IMR-90 (cell line): ENCODE measurements around the gene VWA7. TPM values are rescaled to one million over a fixed set of nuclear protein-coding genes. Genes with fewer than 3 reads are reported as not detected.
"Not testable (repeated sequence)": the region's sequence is repeated elsewhere in the genome, so short reads cannot be mapped to it uniquely, and the experiment has no call there.

ENCODE experiments used
- ATAC-seq: fragments of 200-7000 bp; cut with Tn5 transposase; 2 replicates; pipeline ENCODE4 v1.9.1; 2020; ENCODE audit warnings: low read depth, mild to moderate bottlenecking, moderate library complexity
- BruUV-seq: library from RNA; stranded (reverse); fragments of 400-500 nt; replicated peaks from 2 replicates; lab custom pipeline; 2021; lab: Mats Ljungman, UMichigan
- CTCF ChIA-PET: fragments of 300-600 bp; formaldehyde crosslinking; extraction: SDS; loops from one replicate; lab custom pipeline; 2021; ENCODE audit warnings: antibody characterized with exemption; lab: Yijun Ruan, JAX
- POLR2A ChIA-PET: fragments of 300-600 bp; sonication (Branson Sonifier 250); formaldehyde crosslinking; loops from one replicate; lab custom pipeline; 2022; ENCODE audit warnings: antibody characterized with exemption; ENCODE audit not compliant: unreplicated experiment; lab: Charles Lee
- DNase-seq: peaks from one replicate; pipeline ENCODE4 v3.0.0; 2013
- H2AFZ ChIP-seq: replicated peaks from 2 replicates; pipeline ENCODE3; 2013; ENCODE audit warnings: low read length, mild to moderate bottlenecking; ENCODE audit not compliant: poor library complexity
- H2AK5ac ChIP-seq: 2 replicates; pipeline ENCODE4 v1.6.1; 2013; ENCODE audit warnings: low read depth, low read length, inconsistent platforms
- H2AK9ac ChIP-seq: replicated peaks from 2 replicates; pipeline ENCODE3; 2013; ENCODE audit warnings: mild to moderate bottlenecking, low read depth, low read length, moderate library complexity; ENCODE audit not compliant: poor library complexity
- H2BK120ac ChIP-seq: 2 replicates; pipeline ENCODE4 v1.6.1; 2013; ENCODE audit warnings: low read depth, low read length, inconsistent platforms
- H2BK15ac ChIP-seq: 3 replicates; pipeline ENCODE4 v1.6.1; 2013; ENCODE audit warnings: low read depth, low read length, inconsistent platforms
- H2BK20ac ChIP-seq: 2 replicates; pipeline ENCODE4 v1.6.1; 2013; ENCODE audit warnings: low read depth, mild to moderate bottlenecking, inconsistent platforms, low read length, moderate library complexity
- H2BK5ac ChIP-seq: 2 replicates; pipeline ENCODE4 v1.6.1; 2013; ENCODE audit warnings: mild to moderate bottlenecking, low read depth, low read length, inconsistent platforms; ENCODE audit not compliant: poor library complexity, severe bottlenecking
- H3K14ac ChIP-seq: replicated peaks from 2 replicates; pipeline ENCODE4 v1.6.1; 2013; ENCODE audit warnings: low read depth, low read length, inconsistent platforms
- H3K18ac ChIP-seq: 2 replicates; pipeline ENCODE4 v1.6.1; 2013; ENCODE audit warnings: low read depth, low read length, control low read depth
- H3K23ac ChIP-seq: 2 replicates; pipeline ENCODE4 v1.6.1; 2013; ENCODE audit warnings: low read depth, low read length, inconsistent platforms
- H3K27ac ChIP-seq: 2 replicates; pipeline ENCODE4 v1.5.1; 2013; ENCODE audit warnings: mild to moderate bottlenecking, control low read depth, low read length; ENCODE audit not compliant: insufficient read depth
- H3K27me3 ChIP-seq: 2 replicates; pipeline ENCODE4 v1.6.1; 2013; ENCODE audit warnings: low read length; ENCODE audit not compliant: control insufficient read depth, insufficient read depth
- H3K36me3 ChIP-seq: 2 replicates; pipeline ENCODE4 v1.6.1; 2013; ENCODE audit warnings: low read length, mixed read lengths; ENCODE audit not compliant: control insufficient read depth, insufficient read depth
- H3K4ac ChIP-seq: 2 replicates; pipeline ENCODE4 v1.6.1; 2013; ENCODE audit warnings: low read depth, low read length, inconsistent platforms
- H3K4me1 ChIP-seq: 2 replicates; pipeline ENCODE4 v1.6.1; 2013; ENCODE audit warnings: low read length, mixed read lengths; ENCODE audit not compliant: control insufficient read depth, insufficient read depth
- H3K4me2 ChIP-seq: 2 replicates; pipeline ENCODE4 v1.6.1; 2013; ENCODE audit warnings: low read depth, mild to moderate bottlenecking, control low read depth, low read length, moderate library complexity
- H3K4me3 ChIP-seq: 2 replicates; pipeline ENCODE4 v1.5.1; 2013; ENCODE audit warnings: low read depth, mild to moderate bottlenecking, control low read depth, low read length, moderate library complexity; ENCODE audit not compliant: insufficient read depth
- H3K56ac ChIP-seq: 2 replicates; pipeline ENCODE4 v1.6.1; 2013; ENCODE audit warnings: low read length, inconsistent platforms; ENCODE audit not compliant: insufficient read depth; ENCODE audit errors: extremely low read depth
- H3K79me1 ChIP-seq, 2 experiments: 2 replicates each; pipeline ENCODE4 v1.6.1; 2013; ENCODE audit warnings: low read length in 2 of 2, inconsistent platforms in 1 of 2, low read depth in 1 of 2
- H3K9ac ChIP-seq: 2 replicates; pipeline ENCODE4 v1.6.1; 2013; ENCODE audit warnings: low read depth, low read length, control low read depth
- H3K9me1 ChIP-seq: 2 replicates; pipeline ENCODE4 v1.6.1; 2013; ENCODE audit warnings: low read length, inconsistent platforms; ENCODE audit not compliant: insufficient read depth
- H3K9me3 ChIP-seq: 2 replicates; pipeline ENCODE4 v1.6.1; 2013; ENCODE audit warnings: low read length; ENCODE audit not compliant: control insufficient read depth, insufficient read depth
- H4K20me1 ChIP-seq: 2 replicates; pipeline ENCODE4 v1.6.1; 2013; ENCODE audit warnings: low read length, inconsistent platforms; ENCODE audit not compliant: insufficient read depth
- H4K5ac ChIP-seq: 2 replicates; pipeline ENCODE4 v1.6.1; 2013; ENCODE audit warnings: mild to moderate bottlenecking, low read depth, low read length, control low read depth
- H4K8ac ChIP-seq, 2 experiments: 2 replicates each; pipeline ENCODE4 v1.6.1; 2013; ENCODE audit warnings: low read depth in 2 of 2, low read length in 2 of 2, control low read depth in 1 of 2, inconsistent platforms in 1 of 2
- H4K91ac ChIP-seq: 2 replicates; pipeline ENCODE4 v1.6.1; 2013; ENCODE audit warnings: low read depth, low read length, inconsistent platforms; ENCODE audit not compliant: insufficient read depth
- POLR2A ChIP-seq: IDR thresholded peaks from 2 replicates; pipeline ENCODE4 v1.6.1; 2012; ENCODE audit warnings: mild to moderate bottlenecking, low read depth, low read length
- RAD21 ChIP-seq: IDR thresholded peaks from 2 replicates; pipeline ENCODE4 v1.6.1; 2012; ENCODE audit warnings: low read length, improper control_type of control experiment
- WGBS, 2 experiments: methylation state at CpG; one replicate each; pipeline versions ENCODE4 v1.1.5 to v1.1.7; 2013; ENCODE audit warnings: missing lambda C conversion rate in 2 of 2; ENCODE audit not compliant: insufficient read length in 1 of 2; ENCODE audit errors: extremely low coverage in 2 of 2; 5-methylcytosine and 5-hydroxymethylcytosine counted together
- dilution Hi-C: fragments of 300-500 bp; cut with HindIII; formaldehyde crosslinking; loops from one replicate; pipeline ENCODE4 v1.14.3; 2018; ENCODE audit warnings: low sequenced_read_pairs; ENCODE audit not compliant: unreplicated experiment
- in situ Hi-C: fragments of 300-500 bp; cut with MboI; formaldehyde crosslinking; loops from 3 replicates; pipeline ENCODE4 v1.14.3; 2019; ENCODE audit warnings: low sequenced_read_pairs, inconsistent platforms, mixed read lengths
- intact Hi-C: fragments of 100-400 bp; cut with micrococcal nuclease; formaldehyde crosslinking; loops from 2 replicates; pipeline ENCODE4 v1.10.0; 2022
- polyA plus RNA-seq, 3 experiments: library from polyadenylated mRNA; depleted of rRNA; stranded (reverse); fragments of >200 nt; gene quantifications; 2 replicates each; pipeline ENCODE4 v1.2.3, GENCODE V29; 2012; ENCODE audit warnings: low replicate concordance in 1 of 3
- total RNA-seq: library from RNA; depleted of rRNA; stranded (reverse); fragments of >200 nt; gene quantifications from 2 replicates; pipeline ENCODE4 v1.2.3, GENCODE V29; 2012

Gene VWA7
- total and polyA plus RNA-seq, 2 of the 4 experiments (the other 2 are of a cell fraction) = under 0.01 to 1.4 TPM

DNA sequence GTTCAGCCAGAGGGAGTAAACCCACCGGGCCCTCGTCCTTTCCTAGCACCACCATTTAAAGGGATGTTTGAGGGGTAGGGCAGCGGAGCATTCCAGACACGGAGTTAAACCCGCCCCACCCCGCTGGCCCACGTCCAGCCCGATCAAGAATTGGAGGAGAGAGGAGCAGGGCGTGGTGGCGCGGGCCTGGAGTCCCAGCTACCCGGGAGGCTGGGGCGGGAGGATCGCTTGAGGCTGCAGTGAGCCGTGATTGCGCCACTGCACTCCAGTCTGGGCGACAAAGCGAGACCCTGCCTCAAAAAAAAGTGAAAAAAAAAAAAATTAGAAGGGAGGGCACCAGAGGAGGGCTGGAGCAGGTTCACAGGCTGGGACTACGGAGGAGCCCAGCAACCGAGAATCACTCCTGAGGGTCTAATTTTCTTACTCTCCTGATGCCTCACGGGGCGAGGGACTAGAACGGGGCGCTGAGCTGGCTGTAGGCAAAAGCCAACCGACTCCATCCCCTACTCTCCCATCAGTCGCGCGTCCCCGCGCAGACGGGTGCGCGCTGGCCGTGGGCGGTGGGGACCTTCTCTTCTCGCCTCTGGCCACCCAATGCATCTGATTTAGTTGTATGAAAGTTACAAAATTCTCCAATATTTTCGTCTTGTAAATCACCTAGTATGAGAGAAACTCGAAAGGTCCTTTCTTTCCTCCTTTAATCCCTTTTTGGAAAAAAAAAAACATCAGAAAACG is 44.3 kb upstream of the VWA7 start:
- H3K23ac ChIP-seq = peak overlapping the region; percentile 62
- H4K8ac ChIP-seq = peak overlapping the region; percentile 79 to 84
- H3K36me3 ChIP-seq = no peaks in the 10 kb centered on the region
- peak overlapping the region; percentile 84 for H4K91ac ChIP-seq
- no peak for TF ChIP-seq RAD21
- 0 out of 2 replicates have a peak, but pooled peaks have one; percentile 14 for TF ChIP-seq POLR2A
- POLR2A ChIA-PET = interaction anchor here (0.8 kb wide), 1 partner anchor 161 kb away, joined by 3 read pairs; the partner anchor contains the start of gene C6orf47
- peak; percentile 63 for ATAC-seq
- peak overlapping the region; percentile 97 for H3K4me2 ChIP-seq
- H3K27me3 ChIP-seq = no peaks in the 10 kb centered on the region
- H3K27ac ChIP-seq = peak overlapping the region; percentile 84
- peak overlapping the region; percentile 80 for H3K56ac ChIP-seq
- WGBS, 2 experiments = 26% methylated on average over 11 of the region's 39 CpGs; no CpG with 5 or more reads in 1 of the 2 experiments
- CTCF ChIA-PET = no interaction called here
- H4K5ac ChIP-seq = peak overlapping the region; percentile 87
- H3K14ac ChIP-seq = peak overlapping the region; percentile 98
- peak overlapping the region; percentile 79 for H2BK5ac ChIP-seq
- H2BK15ac ChIP-seq = peak overlapping the region; percentile 81; the same call in 2 of the 3 replicates
- H2BK20ac ChIP-seq = 0 out of 2 replicates have a peak overlapping the region, but pooled peaks have one; percentile 29
- H2AK9ac ChIP-seq = peak overlapping the region; percentile 97
- peak overlapping the region; percentile 69 for H2BK120ac ChIP-seq
- no TSS peak for BruUV-seq
- H4K20me1 ChIP-seq = no peaks in the 10 kb centered on the region
- DNase-seq = peak; percentile 30
- H2AK5ac ChIP-seq = peak overlapping the region; percentile 74; the same call in 1 of the 2 replicates
- H3K9ac ChIP-seq = peak overlapping the region; percentile 84
- H3K4ac ChIP-seq = peak overlapping the region; percentile 92
- peaks cover 8% of the 10 kb centered on the region for H3K4me1 ChIP-seq
- in situ Hi-C loops = no loop called here
- no peaks in the 10 kb centered on the region for H3K9me3 ChIP-seq
- intact Hi-C loops = no loop called here
- dilution Hi-C loops = no loop called here
- peak overlapping the region; percentile 48 for H3K4me3 ChIP-seq
- H3K18ac ChIP-seq = peak overlapping the region; percentile 73
- peaks cover 10 to 50% of the 10 kb centered on the region in 2 experiments for H3K79me1 ChIP-seq
- H2AFZ ChIP-seq = peak overlapping the region; percentile 94
- peaks cover 7% of the 10 kb centered on the region for H3K9me1 ChIP-seq

DNA sequence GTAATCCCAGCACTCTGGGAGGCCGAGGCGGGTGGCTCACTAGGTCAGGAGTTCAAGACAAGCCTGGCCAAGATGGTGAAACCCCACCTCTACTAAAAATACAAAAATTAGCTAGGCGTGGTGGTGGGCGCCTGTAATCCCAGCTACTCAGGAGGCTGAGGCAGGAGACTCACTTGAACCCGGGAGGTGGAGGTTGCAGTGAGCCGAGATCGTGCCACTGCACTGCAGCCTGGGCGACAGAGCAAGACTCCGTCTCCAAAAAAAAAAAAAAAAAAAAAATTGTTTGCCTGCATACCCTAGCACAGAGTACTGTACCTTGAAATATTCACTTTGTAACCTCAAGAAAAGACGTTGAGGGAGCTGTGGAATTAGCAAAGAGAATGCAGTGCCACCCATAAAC is 43.3 kb upstream of the VWA7 start:
- H2BK5ac ChIP-seq, ATAC-seq, H3K56ac ChIP-seq, H3K4me2 ChIP-seq, H2BK120ac ChIP-seq, H4K20me1 ChIP-seq, H3K27ac ChIP-seq, DNase-seq, intact Hi-C loops, H3K4me1 ChIP-seq, H3K4me3 ChIP-seq, H4K8ac ChIP-seq, POLR2A ChIA-PET, H3K36me3 ChIP-seq, H3K27me3 ChIP-seq, CTCF ChIA-PET, H3K9ac ChIP-seq, H4K91ac ChIP-seq, H3K18ac ChIP-seq, H3K9me3 ChIP-seq, H2AK9ac ChIP-seq, H2AK5ac ChIP-seq, in situ Hi-C loops, H4K5ac ChIP-seq, H2BK15ac ChIP-seq, H2BK20ac ChIP-seq, H2AFZ ChIP-seq, H3K9me1 ChIP-seq, BruUV-seq, dilution Hi-C loops, H3K4ac ChIP-seq: not testable (repeated sequence)
- H3K79me1 ChIP-seq = peaks cover 10 to 47% of the 10 kb centered on the region in 2 experiments
- H3K14ac ChIP-seq = 0 out of 2 replicates have a peak overlapping the region, but pooled peaks have one; percentile 51
- whole genome bisulfite sequencing, 2 experiments = 80% methylated on average over 2 of the region's 10 CpGs; no CpG with 5 or more reads in 1 of the 2 experiments
- H3K23ac ChIP-seq = peak overlapping the region; percentile 59; the same call in 1 of the 2 replicates
